Activated T-cell treated with anti-CD3 and anti-CD28 coated beads, Interleukin-2, amount 50 U/mL, for 1 hour (primary cell): ENCODE measurements around the gene PIGX.

Experiments
- DNase-seq: peaks from one replicate; pipeline ENCODE4 v3.0.0-alpha.2; 2020

The PIGX gene

GRCh38 chr3:196763179-196763578, 51.0 kb downstream of the PIGX start:
- DNase-seq: no peak

GRCh38 chr3:196765454-196765853, 53.3 kb downstream of the PIGX start:
- no peak for DNase-seq

- no peak for DNase-seq
These were observed 58.9 kb downstream of the PIGX start for GRCh38 chr3:196771067-196771466.

- no peak for DNase-seq
These were observed 59.9 kb downstream of the PIGX start for GRCh38 chr3:196772102-196772501.

GRCh38 chr3:196772897-196773296, 60.7 kb downstream of the PIGX start:
- no peak for DNase-seq

- DNase-seq: no peak
These were observed 62.1 kb downstream of the PIGX start for GRCh38 chr3:196774191-196774820.

- DNase-seq: no peak
These were observed 62.8 kb downstream of the PIGX start for GRCh38 chr3:196774848-196775422.

GRCh38 chr3:196775938-196776337, 63.8 kb downstream of the PIGX start:
- DNase-seq: no peak

- DNase-seq: no peak
These were observed 65.7 kb downstream of the PIGX start for GRCh38 chr3:196777836-196778235.

- no peak for DNase-seq
These were observed 66.6 kb downstream of the PIGX start for GRCh38 chr3:196778755-196779154.

GRCh38 chr3:196782511-196782910, 70.3 kb downstream of the PIGX start:
- no peak for DNase-seq
